Measurements from ENCODE around the gene ITPKC.
"Not testable (repeated sequence)": the region's sequence is repeated elsewhere in the genome, so short reads cannot be mapped to it uniquely, and the experiment has no call there.

ITPKC gene

DNA sequence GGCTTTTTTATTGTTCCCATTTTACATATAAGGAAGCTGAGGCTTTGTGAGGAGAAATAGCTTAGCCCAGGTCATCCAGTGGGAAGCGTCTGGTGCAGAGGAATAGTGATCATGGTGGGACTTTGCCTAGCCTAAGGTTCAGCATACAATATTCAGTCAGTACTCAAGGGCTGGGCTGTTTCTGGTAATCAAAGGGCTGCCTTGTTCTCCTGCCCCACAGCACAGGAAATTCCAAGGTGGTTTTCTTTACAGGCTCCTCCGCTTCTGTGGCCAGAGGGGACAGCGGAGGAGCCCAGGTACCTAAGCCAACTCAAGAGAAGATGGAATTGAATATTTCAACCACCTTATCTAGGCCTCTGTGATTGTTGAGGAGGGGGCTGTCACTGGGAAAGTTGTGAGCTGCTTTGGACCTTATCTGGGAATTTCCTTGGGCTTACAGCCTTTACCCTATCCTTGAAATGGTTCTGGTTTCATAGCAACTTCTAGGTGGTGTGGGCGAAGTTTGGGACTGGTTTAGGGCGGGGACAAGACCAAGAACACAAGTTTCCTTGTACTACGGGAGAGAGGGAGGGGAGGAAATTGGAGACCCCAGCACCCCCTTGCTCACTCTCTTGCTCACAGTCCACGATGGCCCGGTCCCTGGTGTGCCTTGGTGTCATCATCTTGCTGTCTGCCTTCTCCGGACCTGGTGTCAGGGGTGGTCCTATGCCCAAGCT is 58.2 kb downstream of the ITPKC start, which contains the start of gene MIA:
TSS of gene MIA (plus strand) at position 606 of the 716 bp plus-strand sequence. CDS start at position 628, 22 bp downstream.
- no peak for DNase-seq

DNA sequence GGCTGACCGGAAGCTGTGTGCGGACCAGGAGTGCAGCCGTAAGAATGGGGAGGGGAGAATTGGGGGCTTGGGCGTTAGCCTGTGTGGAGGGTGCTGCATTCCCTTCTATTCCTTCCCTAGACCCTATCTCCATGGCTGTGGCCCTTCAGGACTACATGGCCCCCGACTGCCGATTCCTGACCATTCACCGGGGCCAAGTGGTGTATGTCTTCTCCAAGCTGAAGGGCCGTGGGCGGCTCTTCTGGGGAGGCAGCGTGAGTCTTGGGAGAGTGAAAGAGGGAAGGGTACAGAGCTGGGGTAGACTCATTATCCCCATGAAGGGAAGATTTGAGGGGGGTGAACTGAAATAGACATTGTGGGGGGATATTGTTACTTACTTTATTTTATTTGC is 58.7 kb downstream of the ITPKC start:
- DNase-seq: no peak

DNA sequence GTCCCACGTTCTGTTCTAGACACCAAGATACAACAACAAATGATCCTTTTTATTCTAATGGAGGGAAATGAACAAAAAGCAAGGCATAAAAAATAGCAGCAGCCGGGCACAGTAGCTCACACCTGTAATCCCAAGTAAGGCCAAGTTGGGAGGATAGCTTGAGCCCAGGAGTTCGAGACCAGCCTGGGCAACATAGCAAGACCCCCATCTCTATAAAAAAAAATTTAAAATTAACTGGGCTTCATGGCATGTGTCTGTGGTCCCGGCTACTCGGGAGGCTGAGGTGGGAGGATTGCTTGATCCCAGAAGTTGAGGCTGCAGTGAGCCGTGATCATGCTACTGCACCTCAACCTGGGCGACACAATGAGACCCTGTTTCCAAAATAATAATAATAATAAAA is 59.5 kb downstream of the ITPKC start:
- DNase-seq: no peak

DNA sequence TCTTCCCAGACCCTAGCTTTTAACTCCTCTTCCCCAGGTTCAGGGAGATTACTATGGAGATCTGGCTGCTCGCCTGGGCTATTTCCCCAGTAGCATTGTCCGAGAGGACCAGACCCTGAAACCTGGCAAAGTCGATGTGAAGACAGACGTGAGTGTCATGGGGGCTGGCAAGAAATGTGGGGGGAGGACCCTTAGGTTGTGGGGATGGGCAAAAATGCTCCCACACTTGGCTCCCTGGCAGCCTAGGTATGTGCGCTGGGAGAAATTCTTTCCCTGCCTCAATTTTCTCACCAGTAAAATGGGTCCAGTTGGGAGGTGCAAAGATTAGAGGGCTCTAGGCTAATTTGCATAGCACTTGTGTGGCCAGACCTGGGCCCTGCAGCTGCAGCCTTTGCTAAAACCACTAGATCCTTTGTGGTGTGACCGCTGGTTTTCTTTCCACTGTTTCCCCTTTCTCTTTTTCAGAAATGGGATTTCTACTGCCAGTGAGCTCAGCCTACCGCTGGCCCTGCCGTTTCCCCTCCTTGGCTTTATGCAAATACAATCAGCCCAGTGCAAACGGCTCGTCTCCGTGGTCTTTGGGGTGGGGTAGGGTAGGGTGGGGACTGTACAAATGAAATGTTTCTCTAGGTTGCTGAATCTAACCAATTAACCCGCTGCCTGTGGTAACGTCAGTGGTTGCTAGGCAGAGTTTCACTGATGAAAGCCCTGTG is 60.2 kb downstream of the ITPKC start:
- DNase-seq: peak; percentile 83

DNA sequence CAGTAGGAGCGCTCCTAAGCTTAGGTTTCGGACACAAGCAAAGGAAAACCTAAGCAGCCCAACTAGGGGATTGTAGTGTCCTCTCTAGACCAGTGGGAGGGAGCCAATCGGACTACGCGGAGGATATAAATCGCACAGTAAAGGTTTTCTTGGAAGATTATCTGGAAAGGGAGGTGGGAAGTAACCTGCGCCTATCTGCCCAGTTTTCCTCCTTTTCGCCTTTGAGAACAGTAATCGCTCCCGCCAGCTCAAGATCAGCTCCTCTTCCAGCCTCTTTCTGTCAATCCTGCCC is 60.7 kb downstream of the ITPKC start:
- no peak for DNase-seq

DNA sequence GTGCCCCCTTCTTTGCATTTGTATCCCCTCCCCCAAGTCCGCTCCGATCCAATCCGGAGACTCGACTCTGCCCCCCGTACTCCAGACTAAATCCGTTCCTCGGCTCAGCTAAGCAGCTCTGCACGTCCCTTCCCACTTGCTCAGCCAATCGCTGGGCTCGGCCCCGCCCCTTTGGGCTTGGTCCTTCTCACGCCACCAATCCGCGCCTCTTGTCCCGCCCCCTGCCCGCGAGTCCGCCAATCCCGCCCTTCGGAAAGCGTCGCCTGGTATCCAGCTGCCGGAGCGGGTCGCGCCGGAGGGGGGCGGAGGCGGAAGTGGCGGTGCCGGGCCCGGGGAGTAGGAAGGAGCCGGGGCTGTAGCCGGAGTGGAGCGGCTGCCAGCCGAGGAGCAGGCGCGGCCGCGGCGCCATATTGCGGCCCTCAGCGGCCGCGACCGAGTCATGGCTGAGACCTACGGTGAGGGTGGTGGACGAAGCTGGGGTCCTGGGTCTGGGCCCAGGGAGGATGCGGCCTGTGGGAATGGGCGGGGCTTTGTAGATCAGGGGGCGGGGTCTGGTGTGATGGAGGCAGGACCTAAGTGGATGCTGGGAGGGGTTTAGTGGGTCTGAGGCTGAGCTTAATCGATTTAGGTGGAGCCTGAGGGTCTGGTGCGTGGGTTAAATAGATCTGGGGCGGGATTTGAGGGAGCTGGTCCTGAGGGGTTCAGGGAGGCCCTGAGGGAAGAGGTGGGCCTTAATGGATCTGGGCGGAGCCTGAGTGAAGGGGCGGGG is 61.2 kb downstream of the ITPKC start, which contains the start of gene RAB4B:
TSS of gene RAB4B (plus strand) at position 311 of the 769 bp plus-strand sequence. CDS start at position 440, 129 bp downstream.
- DNase-seq: peak; percentile 98

DNA sequence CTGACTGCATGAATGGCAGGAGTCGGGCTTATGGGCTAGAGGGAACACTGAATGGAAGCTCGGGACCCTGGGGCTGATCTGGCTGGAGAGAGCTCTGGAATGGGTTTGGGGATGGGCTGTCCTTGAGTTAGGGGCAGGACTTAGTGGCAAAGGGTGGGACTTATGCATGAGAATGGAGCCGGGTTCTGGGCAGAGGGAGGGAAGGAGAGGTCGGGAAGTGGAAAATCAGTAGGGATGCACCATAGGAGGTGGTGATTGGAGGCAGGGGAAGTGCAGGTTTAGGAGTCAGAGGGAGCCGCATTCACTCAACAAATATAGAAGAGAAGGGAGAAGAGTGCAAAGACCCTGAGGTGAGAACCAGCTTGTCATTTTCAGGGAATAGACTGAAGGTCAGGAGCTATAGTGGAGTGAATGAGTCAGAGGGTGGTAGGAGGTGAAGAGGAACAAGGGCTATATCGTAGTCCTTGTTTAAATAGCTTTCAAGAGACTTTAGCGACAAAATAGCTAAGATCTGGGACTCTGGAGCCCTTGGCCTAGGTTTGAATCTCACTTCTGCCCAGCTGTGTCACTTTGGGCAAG is 61.9 kb downstream of the ITPKC start:
- DNase-seq: no peak

DNA sequence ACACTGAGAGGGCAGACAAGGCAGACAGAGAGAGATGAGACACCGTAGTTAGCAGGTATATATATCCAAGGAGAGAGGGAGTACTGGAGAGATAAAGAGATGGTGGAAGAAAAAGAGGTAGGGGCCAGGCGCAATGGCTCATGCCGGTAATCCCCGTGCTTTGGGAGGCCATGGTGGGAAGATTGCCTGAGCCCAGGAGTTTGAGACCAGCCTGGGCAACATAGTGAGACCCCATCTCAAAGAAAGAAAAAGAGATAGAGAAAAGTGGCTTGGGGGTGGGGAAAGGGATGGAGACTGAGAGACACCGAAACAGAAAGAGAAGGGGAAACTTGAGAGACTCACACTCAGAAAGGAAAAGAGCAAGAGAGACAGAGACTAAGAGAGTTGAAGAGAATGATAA is 63.7 kb downstream of the ITPKC start:
- DNase-seq: no peak

DNA sequence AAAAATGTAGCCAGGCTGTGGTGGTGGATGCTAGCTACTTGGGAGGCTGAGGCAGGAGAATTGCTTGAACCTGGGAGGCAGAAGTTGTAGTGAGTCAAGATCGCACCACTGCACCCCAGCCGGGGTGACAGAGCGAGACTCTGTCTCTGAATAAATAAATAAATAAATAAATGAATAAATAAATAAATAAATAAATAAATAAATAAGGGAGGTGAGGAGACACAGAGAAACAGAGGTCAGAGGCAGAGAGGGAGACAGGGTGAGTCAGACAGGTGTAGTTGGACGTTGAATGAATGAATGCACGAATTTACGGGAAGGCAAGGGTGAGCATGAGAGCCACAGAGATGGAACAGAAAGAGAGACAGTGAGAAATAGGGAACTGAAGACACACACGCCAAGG is 64.2 kb downstream of the ITPKC start:
- DNase-seq: no peak

DNA sequence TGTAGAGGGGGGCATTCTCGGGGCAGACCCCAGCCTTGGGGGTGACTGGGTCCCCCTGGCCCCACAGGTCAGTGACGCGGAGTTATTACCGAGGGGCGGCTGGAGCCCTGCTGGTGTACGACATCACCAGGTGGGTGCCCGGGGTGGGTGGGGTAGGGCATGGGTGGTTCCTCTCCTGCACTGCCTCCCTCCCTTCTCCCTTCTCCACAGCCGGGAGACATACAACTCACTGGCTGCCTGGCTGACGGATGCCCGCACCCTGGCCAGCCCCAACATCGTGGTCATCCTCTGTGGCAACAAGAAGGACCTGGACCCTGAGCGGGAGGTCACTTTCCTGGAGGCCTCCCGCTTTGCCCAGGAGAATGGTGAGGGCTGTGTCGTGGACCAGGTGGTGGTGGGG is 66.8 kb downstream of the ITPKC start:
- no peak for DNase-seq

DNA sequence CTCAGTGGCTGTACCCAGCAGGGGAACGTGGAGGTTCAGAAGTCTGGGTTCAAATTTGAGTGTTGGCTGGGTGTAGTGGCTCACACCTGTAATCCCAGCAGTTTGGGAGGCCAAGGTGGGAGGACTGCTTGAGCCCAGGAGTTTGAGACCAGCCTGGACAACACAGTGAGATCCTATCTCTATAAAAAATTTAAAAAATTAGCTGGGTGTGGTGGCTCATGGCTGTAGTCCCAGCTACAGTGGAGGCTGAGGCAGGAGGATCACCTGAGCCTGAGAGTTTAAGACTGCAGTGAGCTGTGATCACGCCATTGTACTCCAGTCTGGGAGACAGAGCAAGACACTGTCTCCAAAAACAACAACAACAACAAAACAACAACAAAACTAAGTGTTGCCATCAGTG is 67.2 kb downstream of the ITPKC start:
- not testable (repeated sequence) for DNase-seq

DNA sequence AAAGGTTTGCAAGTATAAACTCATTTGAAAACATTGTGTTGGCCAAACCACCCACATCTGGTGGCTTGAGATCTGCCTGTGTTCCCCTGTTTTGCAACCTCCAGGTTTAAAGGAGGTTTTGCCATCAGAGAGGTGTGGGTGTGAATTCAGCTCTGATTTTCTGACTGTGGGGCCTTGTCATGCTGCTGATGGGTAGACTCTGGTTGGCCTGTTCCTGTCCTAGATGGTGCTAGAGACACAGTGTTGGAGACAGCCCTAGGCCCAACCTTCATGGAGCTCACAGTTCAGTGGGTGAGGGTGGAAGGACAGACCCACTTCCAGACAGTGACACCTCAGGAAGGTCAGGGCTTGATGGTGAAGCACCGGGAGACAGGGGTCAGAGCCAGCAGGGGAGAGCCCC is 68.6 kb downstream of the ITPKC start:
- no peak for DNase-seq

DNA sequence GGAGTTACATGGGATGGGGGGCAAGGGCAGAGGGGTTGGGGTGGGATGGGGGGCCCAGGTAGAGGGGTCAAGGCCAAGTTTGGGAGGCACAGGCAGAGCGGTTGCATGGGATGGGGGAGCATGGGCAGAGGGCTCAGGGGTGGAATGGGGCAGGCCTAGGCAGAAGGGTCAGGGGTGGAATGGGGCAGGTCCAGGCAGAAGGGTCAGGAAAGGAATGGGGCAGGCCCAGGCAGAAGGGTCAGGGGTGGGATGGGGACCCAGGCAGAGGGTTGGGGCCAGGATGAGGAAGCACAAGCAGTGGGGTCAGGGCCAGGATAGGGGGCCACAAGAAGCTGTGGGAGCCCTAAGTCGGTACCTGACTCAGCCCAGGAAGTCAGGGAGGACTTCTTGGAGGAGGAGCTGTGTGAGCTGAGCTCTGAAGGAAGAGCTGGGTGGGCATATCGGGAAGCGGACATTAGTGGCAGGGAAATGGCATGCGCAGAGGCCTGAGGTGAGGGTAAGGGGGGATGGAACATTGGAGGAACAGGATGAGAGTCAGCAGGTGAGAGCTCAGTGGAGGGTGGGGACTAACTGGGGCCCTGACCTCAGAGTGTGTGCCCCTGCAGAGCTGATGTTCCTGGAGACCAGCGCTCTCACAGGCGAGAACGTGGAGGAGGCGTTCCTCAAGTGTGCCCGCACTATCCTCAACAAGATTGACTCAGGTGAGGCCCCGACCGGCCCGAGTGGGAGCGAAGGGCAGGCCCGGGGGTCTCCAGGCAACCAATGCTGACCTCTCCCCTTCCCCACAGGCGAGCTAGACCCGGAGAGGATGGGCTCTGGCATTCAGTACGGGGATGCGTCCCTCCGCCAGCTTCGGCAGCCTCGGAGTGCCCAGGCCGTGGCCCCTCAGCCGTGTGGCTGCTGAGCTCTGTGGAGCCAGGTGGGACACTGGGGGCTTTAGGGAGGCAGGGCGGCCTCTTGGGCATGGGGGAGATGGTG is 69.4 kb downstream of the ITPKC start:
- DNase-seq: no peak
